H1 (cell line): ENCODE measurements around the gene CEP350. TPM values are rescaled to one million over a fixed set of nuclear protein-coding genes. Genes with fewer than 3 reads are reported as not detected.

Source experiments
- CTCF ChIA-PET: fragments of 300-600 bp; sonication (Branson Sonifier 250); formaldehyde crosslinking; loops from one replicate; lab custom pipeline; 2021; ENCODE audit not compliant: partially characterized antibody; lab: Charles Lee
- POLR2A ChIA-PET: fragments of 300-600 bp; sonication (Branson Sonifier 250); formaldehyde crosslinking; loops from one replicate; lab custom pipeline; 2021; ENCODE audit warnings: inconsistent platforms; ENCODE audit not compliant: partially characterized antibody; lab: Charles Lee
- DNase-seq, 2 experiments: peaks; one replicate each; pipeline versions ENCODE4 v3.0.0 to v3.0.0-alpha.2; 2010 to 2022; ENCODE audit warnings: low spot score in 2 of 2, low read depth in 1 of 2, mixed read lengths in 1 of 2
- FAIRE-seq: peaks from 2 replicates; lab custom pipeline; 2011; peaks lifted over from hg19 to GRCh38; lab: Jason Lieb, UNC
- H2AFZ ChIP-seq: 2 replicates; pipeline ENCODE4 v1.8.1; 2012; ENCODE audit warnings: low read length, inconsistent platforms
- H2AK5ac ChIP-seq: 2 replicates; pipeline ENCODE4 v1.6.1; 2013; ENCODE audit warnings: low read depth, low read length
- H2BK120ac ChIP-seq: replicated peaks from 2 replicates; pipeline ENCODE3; 2013; ENCODE audit warnings: low read depth, low read length, inconsistent platforms
- H2BK12ac ChIP-seq: 2 replicates; pipeline ENCODE4 v1.6.1; 2013; ENCODE audit warnings: low read depth, low read length
- H2BK15ac ChIP-seq: 2 replicates; pipeline ENCODE4 v1.6.1; 2013; ENCODE audit warnings: low read length
- H2BK20ac ChIP-seq: 2 replicates; pipeline ENCODE4 v1.6.1; 2013; ENCODE audit warnings: low read length
- H2BK5ac ChIP-seq: 2 replicates; pipeline ENCODE4 v1.6.1; 2013; ENCODE audit warnings: low read depth, low read length
- H3K14ac ChIP-seq: 2 replicates; pipeline ENCODE4 v1.6.1; 2013; ENCODE audit warnings: inconsistent platforms; ENCODE audit not compliant: insufficient read length
- H3K18ac ChIP-seq: 2 replicates; pipeline ENCODE4 v1.6.1; 2013; ENCODE audit warnings: low read length; ENCODE audit errors: extremely low read depth
- H3K23ac ChIP-seq: 2 replicates; pipeline ENCODE4 v1.6.1; 2013; ENCODE audit warnings: inconsistent platforms; ENCODE audit not compliant: insufficient read length
- H3K23me2 ChIP-seq: 2 replicates; pipeline ENCODE4 v1.6.1; 2013; ENCODE audit warnings: low read depth, low read length
- H3K27ac ChIP-seq: 2 replicates; pipeline ENCODE4 v1.6.1; 2011; ENCODE audit warnings: low read depth, low read length, inconsistent platforms
- H3K27me3 ChIP-seq, 4 experiments: replicated peaks in 1 of 4; 1 replicate in 1 of 4; 2 replicates in 3 of 4; pipeline versions ENCODE4 v1.6.1 to v1.8.1; 2011 to 2013; ENCODE audit warnings: low read length in 3 of 4, mild to moderate bottlenecking in 3 of 4, inconsistent platforms in 2 of 4, mixed read lengths in 2 of 4, moderate library complexity in 1 of 4; ENCODE audit not compliant: control insufficient read depth in 3 of 4, insufficient read depth in 3 of 4; ENCODE audit errors: extremely low read depth in 1 of 4
- H3K36me3 ChIP-seq, 4 experiments: 2 replicates each; pipeline versions ENCODE4 v1.6.1 to v1.8.1; 2011 to 2013; ENCODE audit warnings: mild to moderate bottlenecking in 4 of 4, low read length in 3 of 4, moderate library complexity in 2 of 4, control low read depth in 1 of 4, inconsistent platforms in 1 of 4; ENCODE audit not compliant: insufficient read depth in 4 of 4, control insufficient read depth in 2 of 4
- H3K4ac ChIP-seq: replicated peaks from 2 replicates; pipeline ENCODE3; 2013; ENCODE audit warnings: low read length, low read depth, mixed read lengths, inconsistent platforms; ENCODE audit not compliant: insufficient read length
- H3K4me1 ChIP-seq, 4 experiments: replicated peaks in 1 of 4; 1 replicate in 1 of 4; 2 replicates in 3 of 4; pipeline versions ENCODE4 v1.6.1 to v1.8.1; 2011 to 2013; ENCODE audit warnings: low read length in 3 of 4, inconsistent platforms in 2 of 4, mixed read lengths in 1 of 4; ENCODE audit not compliant: insufficient read depth in 4 of 4, control insufficient read depth in 3 of 4
- H3K4me2 ChIP-seq, 2 experiments: 2 replicates each; pipeline versions ENCODE4 v1.6.1 to v1.8.1; 2011 to 2013; ENCODE audit warnings: low read depth in 2 of 2, low read length in 2 of 2, control low read depth in 1 of 2, inconsistent platforms in 1 of 2, mild to moderate bottlenecking in 1 of 2; ENCODE audit not compliant: insufficient read depth in 1 of 2
- H3K4me3 ChIP-seq, 4 experiments: fragments of 200-600, 300-600 bp in 1 of 4; sonication (generic), shearing (Covaris generic), sonication (Bioruptor Twin) in 1 of 4; 2 replicates each; pipeline versions ENCODE4 v1.5.1 to v1.8.1; 2011 to 2016; ENCODE audit warnings: low read length in 4 of 4, low read depth in 3 of 4, control low read depth in 2 of 4, inconsistent platforms in 2 of 4, mild to moderate bottlenecking in 2 of 4, mixed read lengths in 1 of 4, moderate library complexity in 1 of 4; ENCODE audit not compliant: insufficient read depth in 2 of 4; ENCODE audit errors: extremely low read depth in 1 of 4
- H3K56ac ChIP-seq: replicated peaks from 2 replicates; pipeline ENCODE3; 2013; ENCODE audit warnings: low read depth, mild to moderate bottlenecking, mixed read lengths, low read length, inconsistent platforms; ENCODE audit not compliant: insufficient read length
- H3K79me1 ChIP-seq: 2 replicates; pipeline ENCODE4 v1.6.1; 2013; ENCODE audit warnings: low read depth, low read length, control low read depth
- H3K79me2 ChIP-seq, 2 experiments: 2 replicates each; pipeline versions ENCODE4 v1.6.1 to v1.8.1; 2012 to 2013; ENCODE audit warnings: low read length in 2 of 2, mild to moderate bottlenecking in 2 of 2, inconsistent platforms in 1 of 2; ENCODE audit not compliant: insufficient read depth in 2 of 2, control insufficient read depth in 1 of 2
- H3K9ac ChIP-seq, 4 experiments: replicated peaks in 1 of 4; 1 replicate in 1 of 4; 2 replicates in 3 of 4; pipeline versions ENCODE4 v1.6.1 to v1.8.1; 2011 to 2013; ENCODE audit warnings: low read depth in 3 of 4, low read length in 3 of 4, control low read depth in 2 of 4, mild to moderate bottlenecking in 2 of 4, moderate library complexity in 2 of 4, inconsistent platforms in 1 of 4; ENCODE audit errors: extremely low read depth in 1 of 4
- H3K9me3 ChIP-seq, 2 experiments: 2 replicates each; pipeline versions ENCODE4 v1.6.1 to v1.8.1; 2012 to 2013; ENCODE audit warnings: mild to moderate bottlenecking in 2 of 2, moderate library complexity in 2 of 2, control low read depth in 1 of 2, inconsistent platforms in 1 of 2, low read depth in 1 of 2, low read length in 1 of 2, mixed read lengths in 1 of 2; ENCODE audit not compliant: insufficient read depth in 2 of 2
- H4K20me1 ChIP-seq, 2 experiments: replicated peaks in 1 of 2; 2 replicates each; pipeline versions ENCODE3 to v1.8.1; 2011 to 2013; ENCODE audit warnings: inconsistent platforms in 2 of 2, low read length in 2 of 2, mild to moderate bottlenecking in 1 of 2; ENCODE audit not compliant: insufficient read depth in 2 of 2, control insufficient read depth in 1 of 2
- H4K5ac ChIP-seq: 2 replicates; pipeline ENCODE4 v1.6.1; 2013; ENCODE audit warnings: low read length, low read depth, mixed read lengths, inconsistent platforms; ENCODE audit not compliant: insufficient read length
- H4K8ac ChIP-seq: 2 replicates; pipeline ENCODE4 v1.8.0; 2013; ENCODE audit warnings: mild to moderate bottlenecking, moderate library complexity, low read length, inconsistent platforms; ENCODE audit not compliant: insufficient read depth; ENCODE audit errors: extremely low read depth
- H4K91ac ChIP-seq: replicated peaks from 2 replicates; pipeline ENCODE3; 2013; ENCODE audit warnings: low read length, mixed read lengths, inconsistent platforms; ENCODE audit not compliant: insufficient read length
- BACH1 ChIP-seq: IDR thresholded peaks from 2 replicates; pipeline ENCODE4 v1.6.1; 2012; ENCODE audit warnings: low read length, improper control_type of control experiment
- POU5F1 ChIP-seq: IDR thresholded peaks from 2 replicates; pipeline ENCODE4 v1.6.1; 2011; ENCODE audit warnings: low read depth, mild to moderate bottlenecking, low read length, moderate library complexity
- polyA plus RNA-seq, 7 experiments: library from polyadenylated mRNA; depleted of rRNA in 3 of 7; stranded (reverse) in 5 of 7; unstranded in 2 of 7; fragments of >200 nt in 5 of 7; fragments of 200-250 nt in 2 of 7; gene quantifications; 1 replicate in 5 of 7; 2 replicates in 1 of 7; 4 replicates in 1 of 7; pipeline versions ENCODE4 v1.2.1 to v1.2.3, GENCODE V29; 2011 to 2013; ENCODE audit warnings: missing spikeins in 2 of 7, mixed read lengths in 2 of 7
- total RNA-seq: library from RNA; stranded (reverse); fragmentation: NEBNext Ultra II Directional; extraction: Animal tissue kit (Norgen Biotek cat#: 25700); gene quantifications from 2 replicates; pipeline ENCODE4 v1.2.1, GENCODE V29; 2021

The CEP350 gene
- total and polyA plus RNA-seq, 2 of the 8 experiments (the other 6 are each of a cell fraction or from before 2014, with no cell fraction given): 5.6 to 39.4 TPM

GRCh38 chr1:180057883-180058396 lies 103.3 kb downstream of the CEP350 start:
- no peak overlapping the region for H4K5ac ChIP-seq
- TF ChIP-seq BACH1: peak; percentile 9; the same call in 1 of the 2 replicates
- TF ChIP-seq POU5F1: no peak

More at GRCh38 chr1:180057883-180058396, 103.3 kb downstream of the CEP350 start:
- no peaks in the 10 kb centered on the region for H3K27me3 ChIP-seq
- no peaks in the 10 kb centered on the region; the same call in 1 of the 2 replicates for H3K23me2 ChIP-seq
- no peak overlapping the region for H2BK12ac ChIP-seq
- H3K4me1 ChIP-seq: no peaks in the 10 kb centered on the region
- CTCF ChIA-PET: no interaction called here
- no peak overlapping the region for H3K18ac ChIP-seq
- H3K14ac ChIP-seq: no peak overlapping the region
- no peak overlapping the region for H2AK5ac ChIP-seq
- no peaks in the 10 kb centered on the region for H4K20me1 ChIP-seq
- H3K27ac ChIP-seq: no peak overlapping the region; the same call in 1 of the 2 replicates
- no peak overlapping the region for H3K23ac ChIP-seq
- H2BK120ac ChIP-seq: no peak overlapping the region
- FAIRE-seq (no peak), DNase-seq (no peak)
- no peak overlapping the region for H4K8ac ChIP-seq
- no peaks in the 10 kb centered on the region for H3K79me2 ChIP-seq
- no peak overlapping the region for H2AFZ ChIP-seq
- H3K56ac ChIP-seq: no peak overlapping the region
- no peak overlapping the region for H2BK15ac ChIP-seq
- no peak overlapping the region for H2BK20ac ChIP-seq
- H2BK5ac ChIP-seq: no peak overlapping the region
- no peak overlapping the region for H4K91ac ChIP-seq
- H3K36me3 ChIP-seq: peaks cover 0 to 22% (median 11%) of the 10 kb centered on the region in 4 experiments; a peak in 5 of 8 replicates
- H3K4me2 ChIP-seq: no peak overlapping the region
- H3K79me1 ChIP-seq: no peaks in the 10 kb centered on the region
- POLR2A ChIA-PET: no interaction called here
- H3K4me3 ChIP-seq: no peak overlapping the region
- no peak overlapping the region for H3K4ac ChIP-seq
- no peak overlapping the region for H3K9ac ChIP-seq
- no peaks in the 10 kb centered on the region for H3K9me3 ChIP-seq
